GM19467 (cell line): ENCODE measurements around the gene PITX1.

Experiments used
- ATAC-seq: cut with Tn5 transposase; IDR thresholded peaks from one replicate; pipeline ENCODE4 v1.9.1; 2021; ENCODE audit warnings: mild to moderate bottlenecking, moderate library complexity; ENCODE audit not compliant: unreplicated experiment

Gene PITX1

DNA sequence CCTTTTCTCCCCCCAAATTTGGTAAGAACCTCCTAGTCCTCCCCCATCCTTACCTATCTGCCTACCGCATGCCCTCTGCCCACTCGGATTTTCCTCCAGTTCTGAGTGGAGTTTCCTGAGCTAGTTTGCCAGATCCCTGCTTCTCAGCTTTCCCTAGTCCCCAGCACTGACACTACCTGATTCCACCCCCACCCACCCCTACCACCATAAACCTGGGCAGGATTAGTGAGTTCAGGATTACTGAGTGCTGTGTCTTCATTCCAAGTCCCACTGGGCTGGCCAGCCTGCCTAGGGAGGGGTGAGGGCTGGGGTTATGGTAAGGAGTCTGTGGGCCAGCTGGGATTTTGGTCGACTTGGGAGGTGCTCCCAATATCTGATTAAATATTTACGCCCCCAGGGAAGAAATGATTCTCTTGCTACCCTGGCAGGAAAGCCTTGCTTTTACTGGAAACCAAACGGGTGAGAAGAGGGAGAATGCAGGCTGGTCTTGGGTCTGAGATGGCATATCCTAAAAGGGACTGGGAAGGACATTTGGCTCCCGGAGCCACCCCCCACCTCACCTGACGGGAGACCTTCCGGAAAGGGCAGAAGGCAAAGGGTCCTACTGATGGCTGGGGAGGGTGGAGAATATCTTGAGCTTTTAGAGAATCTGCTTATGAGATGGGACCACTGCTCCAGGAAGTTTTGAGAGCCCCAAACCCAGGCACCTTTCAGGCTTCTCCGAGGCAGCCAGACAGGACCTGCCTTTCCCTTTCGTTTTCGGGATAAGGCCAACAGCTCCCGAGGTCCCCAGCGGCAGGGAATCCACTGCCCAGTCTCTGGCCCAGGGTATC is 3.7 kb downstream of the PITX1 start:
- no peak for ATAC-seq

GRCh38 chr5:135029477-135030122 is 4.4 kb downstream of the PITX1 start:
- ATAC-seq, result no peak

- no peak for ATAC-seq
Observed at GRCh38 chr5:135028791-135029476, 5.1 kb downstream of the PITX1 start.

DNA sequence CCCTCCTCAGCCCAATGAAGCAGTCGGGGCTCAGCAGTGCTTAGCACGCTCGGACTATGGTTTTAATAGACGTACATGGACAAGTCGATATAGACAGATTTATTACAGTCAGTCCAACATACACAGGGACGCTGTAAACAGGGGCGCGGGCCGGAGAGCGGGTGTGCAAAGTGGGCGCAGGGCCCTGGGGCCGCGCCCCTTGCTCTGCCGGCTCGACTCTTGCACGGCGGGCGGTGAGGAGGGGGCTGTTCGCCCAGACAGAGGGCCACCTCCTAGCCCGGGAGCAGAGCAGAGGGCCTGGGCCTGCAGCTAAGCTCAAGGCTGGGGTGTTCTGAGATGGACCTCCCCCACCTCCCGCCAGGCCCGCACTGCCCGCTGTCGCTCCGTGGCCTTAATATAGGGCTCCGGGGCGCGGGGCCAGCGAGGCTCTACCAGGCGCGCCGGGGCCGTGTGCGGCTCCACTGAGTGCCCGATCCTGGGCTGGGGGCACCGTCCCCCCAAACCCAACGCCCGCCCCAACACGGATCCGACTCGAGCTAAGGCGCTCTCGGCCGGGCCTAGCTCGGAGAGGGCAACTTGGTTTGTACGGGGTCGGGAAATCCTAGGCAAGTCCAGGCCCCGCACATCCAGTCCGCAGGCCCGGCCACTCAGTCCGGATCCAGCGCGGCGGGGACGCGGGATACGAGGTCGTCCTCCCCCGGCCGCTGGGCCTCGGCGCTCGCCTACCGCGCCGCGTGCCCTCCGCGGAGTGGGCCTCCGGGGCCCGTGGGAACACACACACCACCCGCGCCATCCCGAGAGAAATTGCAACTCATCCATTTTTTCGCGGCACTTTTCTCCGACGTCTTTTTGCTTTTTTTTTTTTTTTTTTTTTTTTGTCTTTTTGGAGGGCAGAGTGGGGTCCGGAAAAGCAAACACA is 6.1 kb downstream of the PITX1 start:
- ATAC-seq, result no peak

DNA sequence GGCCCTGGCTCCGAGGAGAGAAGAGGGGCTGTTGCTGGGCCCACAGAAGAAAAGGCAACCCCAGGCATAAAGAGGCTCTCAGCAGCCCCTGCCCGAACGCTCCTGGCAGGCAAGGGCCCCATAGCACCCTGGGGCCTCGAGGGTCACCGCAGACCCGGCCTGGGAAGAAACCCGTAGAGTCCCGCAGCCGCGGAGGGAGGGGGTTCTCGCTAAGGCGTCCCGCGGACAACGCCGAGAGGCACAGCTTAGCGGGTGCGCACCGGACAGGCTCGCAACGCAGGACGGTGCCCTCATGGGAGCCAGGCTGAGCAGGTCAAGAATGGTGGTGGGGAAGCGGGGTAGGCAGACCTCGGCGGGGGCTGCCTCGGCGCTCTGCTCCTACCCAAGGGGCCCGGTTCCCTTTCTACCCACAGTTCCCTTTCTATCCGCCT is 6.7 kb downstream of the PITX1 start:
- no peak for ATAC-seq

GRCh38 chr5:135026645-135027265 is 7.3 kb downstream of the PITX1 start:
- ATAC-seq, result no peak

- no peak for ATAC-seq
Observed at GRCh38 chr5:135025730-135026644, 8.0 kb downstream of the PITX1 start.

GRCh38 chr5:135024956-135025729 is 8.9 kb downstream of the PITX1 start:
- ATAC-seq, result no peak

- no peak for ATAC-seq
Observed at GRCh38 chr5:135020111-135020895, 13.7 kb downstream of the PITX1 start.

DNA sequence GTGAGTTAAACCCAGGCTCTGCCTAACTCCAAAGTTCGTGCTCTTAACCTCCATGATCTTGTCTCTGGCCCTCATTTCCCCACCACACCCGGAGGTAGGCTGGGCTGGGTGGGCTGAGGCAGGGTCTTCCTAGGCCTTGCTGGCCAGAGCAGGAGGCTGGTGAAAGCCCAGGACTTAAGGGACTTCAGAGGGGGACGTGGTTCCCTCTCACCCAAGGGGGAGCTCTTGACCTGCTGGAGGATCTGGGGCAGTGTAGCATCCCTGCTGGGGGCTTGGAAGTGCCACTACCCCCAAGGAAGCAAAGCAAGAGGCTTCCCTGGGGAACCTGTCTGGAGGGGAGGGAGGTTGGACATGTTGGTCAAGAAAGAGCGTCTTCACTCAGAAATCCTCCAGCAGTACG is 14.7 kb downstream of the PITX1 start:
- ATAC-seq, result no peak

DNA sequence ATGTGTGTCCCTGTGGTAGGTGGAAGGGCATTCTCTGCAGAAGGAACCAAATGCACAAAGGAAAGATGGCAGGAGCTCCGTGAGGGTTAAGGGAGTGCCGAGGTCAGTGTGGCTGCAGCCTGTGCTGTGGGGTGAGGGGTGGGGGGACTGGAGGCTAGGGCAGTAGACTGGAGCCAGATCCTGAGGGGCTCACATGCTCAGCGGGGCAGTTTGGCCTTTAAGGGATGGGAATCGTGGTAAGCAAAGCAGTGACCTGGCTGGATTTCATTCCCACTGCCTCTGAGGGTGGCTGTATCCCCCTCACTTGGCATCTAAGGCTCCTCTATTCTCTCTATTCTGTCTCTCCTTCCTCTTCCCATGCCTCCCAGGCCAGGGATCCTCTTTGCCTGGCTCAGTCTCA is 15.6 kb downstream of the PITX1 start:
- no peak for ATAC-seq

DNA sequence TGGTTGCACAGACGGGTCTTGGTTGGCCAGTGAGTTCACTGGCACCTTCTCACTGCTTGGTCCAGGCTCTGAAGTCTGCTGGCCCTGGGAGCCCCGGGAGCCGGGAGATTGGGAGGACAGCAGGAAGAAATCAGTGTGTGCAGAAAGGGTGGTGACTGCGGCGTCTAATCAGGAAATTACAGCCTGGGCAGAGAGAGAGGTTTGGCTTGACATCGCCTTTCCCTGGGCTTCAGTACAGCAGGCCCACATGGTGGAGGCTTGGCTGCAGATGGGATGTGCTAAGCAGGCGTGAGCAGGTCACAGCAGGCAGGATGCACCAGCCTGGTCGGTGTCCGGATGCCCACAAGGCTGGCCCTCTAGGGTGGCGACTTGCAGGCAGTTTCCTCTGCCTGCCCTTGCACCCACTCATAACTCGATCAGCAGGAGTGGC is 17.2 kb downstream of the PITX1 start:
- ATAC-seq, result no peak

DNA sequence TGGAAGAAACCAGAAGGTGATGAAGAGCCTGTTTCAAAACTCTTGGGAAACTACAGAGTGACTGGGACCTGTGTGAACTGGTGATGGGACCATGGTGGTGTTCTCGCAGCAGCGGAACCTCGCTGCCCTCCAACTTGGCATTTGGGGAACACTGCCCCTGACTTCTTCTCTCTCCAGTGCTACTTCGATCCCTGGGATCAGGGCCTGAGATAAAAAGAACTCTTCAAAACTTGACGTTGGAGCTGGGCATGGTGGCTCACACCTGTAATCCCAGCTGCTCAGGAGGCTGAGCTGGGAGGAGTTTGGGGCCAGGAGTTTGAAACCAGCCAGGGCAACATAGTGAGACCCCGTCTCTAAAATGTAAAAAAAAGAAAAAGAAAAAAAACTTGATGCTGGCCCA is 18.1 kb downstream of the PITX1 start:
- no peak for ATAC-seq

DNA sequence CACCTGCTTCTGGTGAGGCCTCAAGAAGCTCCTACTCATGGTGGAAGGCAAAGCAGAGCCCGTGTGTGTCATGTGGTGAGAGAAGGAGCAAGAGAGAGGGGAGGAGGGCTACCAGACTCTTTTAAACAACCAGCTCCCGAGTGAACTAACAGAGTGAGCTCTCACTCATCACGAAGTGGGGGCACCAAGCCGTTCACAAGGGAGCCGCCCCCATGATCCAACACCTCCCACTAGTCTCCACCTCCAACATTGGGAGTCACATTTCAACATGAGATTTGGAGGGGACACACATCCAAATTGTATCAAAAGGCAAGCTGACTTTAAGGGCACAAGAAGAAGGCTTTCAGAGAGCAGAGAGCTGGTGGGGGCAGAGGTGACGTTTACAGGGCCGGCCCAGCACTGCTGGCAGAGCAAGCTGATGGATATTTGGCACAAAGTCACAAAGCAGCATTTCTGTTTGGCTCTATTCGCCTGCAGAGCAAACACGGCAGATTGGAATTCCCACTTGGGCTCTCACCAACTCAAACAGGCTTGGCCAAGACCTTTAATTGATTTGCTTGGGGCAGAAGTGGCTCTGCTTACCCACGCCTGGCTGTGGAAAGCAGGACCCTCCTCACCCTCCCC is 20.0 kb downstream of the PITX1 start:
- no peak for ATAC-seq

DNA sequence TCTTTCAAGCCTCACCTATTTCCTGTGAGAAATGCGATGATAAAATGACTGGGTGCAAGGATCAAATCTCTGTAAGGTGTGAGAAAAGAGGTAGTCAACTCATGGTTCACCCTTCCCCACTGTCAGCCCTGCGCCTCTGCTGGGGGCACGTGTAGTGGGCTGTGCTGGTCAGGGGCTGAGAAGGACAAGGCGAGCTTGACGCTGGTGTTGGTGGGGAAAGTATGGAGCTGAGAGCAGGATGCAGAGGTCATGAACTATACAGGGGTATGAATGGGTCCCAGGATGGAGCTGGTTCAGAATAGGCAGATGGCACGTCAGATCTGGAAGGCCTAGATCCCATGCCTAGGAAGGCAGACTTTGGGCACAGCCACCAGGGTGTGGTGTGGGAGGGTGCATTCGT is 20.6 kb downstream of the PITX1 start:
- no peak for ATAC-seq

GRCh38 chr5:135012951-135013391 is 21.1 kb downstream of the PITX1 start:
- no peak for ATAC-seq

DNA sequence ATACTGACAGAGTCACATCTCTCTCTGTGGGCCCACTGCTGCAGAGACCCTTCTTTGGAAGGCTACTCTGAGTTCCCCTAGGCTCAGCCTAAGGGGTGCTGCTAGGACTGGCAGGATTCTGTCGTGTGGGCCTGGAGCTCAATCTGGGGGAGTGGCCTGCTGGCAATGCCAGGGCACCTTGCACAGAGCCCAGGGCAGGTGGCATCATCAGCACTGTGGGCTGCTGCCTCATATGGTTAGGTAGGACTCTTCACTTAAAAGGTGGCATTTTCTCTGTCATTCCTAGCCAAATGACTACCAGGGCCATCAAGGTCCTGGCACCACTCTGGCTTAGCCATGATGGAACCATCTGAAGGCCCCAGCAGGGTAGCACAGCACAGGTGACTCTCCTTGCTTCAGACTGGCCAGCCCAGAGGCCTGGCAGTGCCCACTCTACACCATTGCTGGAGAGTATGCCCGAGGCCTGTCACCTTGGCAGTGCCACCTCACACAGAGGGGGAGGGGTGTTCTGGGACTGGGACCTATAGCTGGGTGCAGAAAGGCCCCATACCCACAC is 21.9 kb downstream of the PITX1 start:
- ATAC-seq, result no peak
